Measurements from ENCODE around the gene RPS6KC1.
"Not testable (repeated sequence)": the region's sequence is repeated elsewhere in the genome, so short reads cannot be mapped to it uniquely, and the experiment has no call there.

RPS6KC1 gene

DNA sequence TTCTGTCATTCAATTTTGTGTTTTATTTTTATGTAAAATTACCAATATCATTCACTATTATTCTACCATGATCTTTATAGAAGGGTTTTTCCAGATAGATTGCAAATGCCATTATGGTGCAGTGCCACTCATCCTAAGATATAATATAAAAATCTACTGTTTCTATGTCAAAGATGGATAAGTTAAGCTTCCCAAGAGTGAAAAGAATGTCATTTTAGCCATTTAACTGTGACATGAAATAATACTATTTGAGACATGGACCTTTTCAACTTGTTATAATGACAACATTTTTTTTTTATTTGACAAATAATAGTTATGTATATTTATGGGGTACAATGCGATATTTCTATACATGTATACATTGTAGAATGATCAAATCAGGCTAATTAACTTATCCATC lies 224.3 kb downstream of the RPS6KC1 start:
- DNase-seq (ENCODE audit: low read depth in 3 of 3, low spot score in 1 of 3), result no peak

DNA sequence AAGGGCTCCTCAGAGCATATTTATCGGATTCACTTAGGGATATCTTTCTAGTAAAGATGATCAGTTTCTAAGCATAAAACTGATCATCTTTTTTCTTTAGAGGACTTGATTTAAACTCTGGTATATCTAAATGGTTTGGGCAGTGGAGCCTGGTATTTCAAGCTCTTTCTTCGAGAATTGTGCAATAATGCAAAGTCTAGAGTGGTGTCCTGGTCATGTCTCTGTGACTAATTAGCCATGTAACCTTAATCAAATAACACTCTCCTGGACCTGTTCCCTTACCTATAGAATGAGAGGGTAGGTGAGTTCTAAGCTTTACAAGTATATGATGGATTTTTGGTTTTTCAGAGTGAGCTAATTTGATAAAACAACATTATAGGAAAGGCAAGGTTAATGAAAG lies 225.2 kb downstream of the RPS6KC1 start:
- DNase-seq (ENCODE audit: low read depth in 3 of 3, low spot score in 1 of 3), result no peak

DNA sequence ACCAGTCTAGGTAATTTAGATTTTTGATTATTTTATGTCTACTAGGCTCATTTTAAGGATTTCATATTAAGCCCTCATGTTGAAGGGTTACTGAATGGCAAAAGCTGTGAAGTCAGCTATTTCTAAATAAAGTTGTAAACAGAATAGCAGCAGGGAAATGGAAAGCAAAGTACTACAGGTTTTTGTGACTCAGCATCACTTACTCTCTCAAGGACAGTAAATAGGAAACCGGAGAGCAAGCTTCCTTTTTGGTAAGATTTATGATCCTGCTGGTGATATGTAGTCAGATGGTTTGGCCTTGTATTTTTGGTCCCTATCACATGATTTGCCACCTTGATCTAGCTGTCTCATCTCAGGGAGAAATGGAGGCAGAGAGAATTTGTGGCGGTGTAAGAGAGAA lies 226.0 kb downstream of the RPS6KC1 start:
- no peak for DNase-seq (ENCODE audit: low read depth in 3 of 3, low spot score in 1 of 3)

DNA sequence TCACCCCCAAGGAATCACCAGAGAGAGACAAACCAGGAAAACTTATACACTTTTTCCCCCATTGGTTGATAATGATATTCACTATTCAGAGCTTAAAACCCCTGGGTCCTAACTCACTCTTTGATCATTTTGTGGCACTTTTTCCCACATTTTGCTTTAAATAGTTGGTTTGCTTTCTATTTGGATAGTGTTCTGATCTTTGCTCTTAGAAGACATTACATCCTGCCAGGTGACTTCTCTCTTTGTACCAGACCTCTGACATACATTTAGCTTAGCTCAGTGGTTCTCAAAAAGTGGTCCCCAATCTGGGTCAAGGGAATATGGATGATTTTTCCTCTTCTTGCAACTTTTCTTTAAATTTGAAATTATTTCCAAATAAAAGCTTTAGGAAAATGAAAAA lies 228.4 kb downstream of the RPS6KC1 start:
- no peak for DNase-seq (ENCODE audit: low read depth in 3 of 3, low spot score in 1 of 3)

DNA sequence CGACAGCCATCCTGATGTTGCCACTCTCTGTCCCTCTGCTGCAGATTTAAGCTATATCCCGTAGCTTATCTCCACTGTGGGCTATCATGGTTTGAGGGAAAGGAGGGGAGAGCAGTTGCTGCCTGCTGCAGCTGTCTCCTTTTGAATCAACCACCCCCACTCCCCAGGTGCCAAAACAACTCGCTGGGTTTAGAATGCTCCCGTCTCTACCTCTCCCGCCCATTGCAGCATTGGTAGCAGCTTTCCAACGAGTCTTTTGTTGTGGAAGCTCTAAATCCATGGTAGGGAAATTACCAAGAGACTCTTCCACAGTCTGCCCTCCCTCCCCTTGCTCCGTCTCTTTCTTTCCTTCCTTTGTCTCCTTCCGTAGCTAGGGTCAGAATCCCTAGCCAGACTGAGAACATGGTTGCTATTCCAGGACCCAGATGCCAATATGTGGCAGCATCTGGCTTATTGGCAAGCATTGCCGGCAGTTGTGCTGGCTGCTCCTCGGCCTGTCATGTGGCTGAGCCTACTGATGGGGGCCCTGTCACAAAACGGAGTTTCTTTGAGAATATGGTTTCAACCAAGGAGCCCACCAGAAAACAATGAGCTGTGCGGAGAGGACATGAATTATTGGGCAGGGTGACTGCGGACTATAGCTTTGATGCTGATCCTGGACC lies 230.7 kb downstream of the RPS6KC1 start:
- no peak for DNase-seq (ENCODE audit: low read depth in 3 of 3, low spot score in 1 of 3)

DNA sequence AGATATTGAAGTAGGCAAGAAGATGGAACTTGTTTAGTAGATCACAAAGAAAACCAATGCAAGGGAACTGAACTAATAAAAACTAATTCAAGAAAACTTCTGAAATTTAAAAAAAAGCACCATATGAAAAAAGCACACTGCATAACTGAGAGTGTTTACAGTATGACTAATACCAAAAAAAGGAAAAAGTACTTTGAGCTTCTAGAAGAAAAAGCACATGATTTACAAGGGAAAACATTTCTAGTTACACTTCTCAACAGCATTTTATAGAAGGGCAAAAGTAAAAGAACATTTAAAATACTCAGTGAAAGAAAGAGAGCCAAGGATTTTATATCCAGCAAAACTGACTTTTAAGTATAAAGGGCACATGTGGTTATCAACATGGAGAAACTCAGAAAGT lies 233.6 kb downstream of the RPS6KC1 start:
- no peak for DNase-seq (ENCODE audit: low read depth in 3 of 3, low spot score in 1 of 3)

DNA sequence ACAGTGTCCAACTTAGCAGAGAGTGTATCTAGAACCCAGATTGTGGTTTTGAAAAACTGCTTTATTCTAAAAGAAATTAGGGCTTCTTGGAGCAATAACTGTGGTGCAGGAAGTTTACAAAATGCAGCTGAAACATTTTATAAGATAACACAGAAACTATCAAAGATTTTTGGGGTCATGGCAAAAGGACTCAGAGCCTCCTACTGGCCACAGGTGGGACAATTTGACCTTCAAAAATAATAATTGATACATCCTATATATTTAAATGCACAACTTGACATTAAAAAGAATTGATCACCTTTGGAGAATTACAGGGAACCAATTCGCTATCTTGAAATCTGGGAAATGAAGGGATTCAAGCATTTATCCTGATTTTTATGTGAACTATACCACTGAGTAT lies 235.2 kb downstream of the RPS6KC1 start:
- DNase-seq (ENCODE audit: low read depth in 3 of 3, low spot score in 1 of 3), result no peak

DNA sequence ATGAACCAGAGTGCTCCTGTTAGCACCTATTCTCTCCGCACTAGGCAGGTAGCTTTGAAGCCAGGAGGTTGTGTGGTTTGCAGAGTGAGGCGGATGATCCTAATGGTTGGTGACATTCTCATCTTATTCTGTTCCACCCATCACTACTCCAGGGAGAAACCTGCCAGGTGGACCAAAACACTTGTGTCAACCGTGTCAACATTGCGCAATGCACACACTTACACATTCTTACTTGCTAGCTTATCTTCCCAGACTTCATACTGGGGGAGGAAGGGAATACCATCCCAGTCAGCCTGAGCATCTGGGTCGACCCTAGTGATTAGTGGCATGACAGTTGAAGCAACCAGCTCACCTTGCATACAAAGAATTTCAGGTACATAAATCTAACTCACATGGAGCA lies 236.9 kb downstream of the RPS6KC1 start:
- no peak for DNase-seq (ENCODE audit: low read depth in 3 of 3, low spot score in 1 of 3)

DNA sequence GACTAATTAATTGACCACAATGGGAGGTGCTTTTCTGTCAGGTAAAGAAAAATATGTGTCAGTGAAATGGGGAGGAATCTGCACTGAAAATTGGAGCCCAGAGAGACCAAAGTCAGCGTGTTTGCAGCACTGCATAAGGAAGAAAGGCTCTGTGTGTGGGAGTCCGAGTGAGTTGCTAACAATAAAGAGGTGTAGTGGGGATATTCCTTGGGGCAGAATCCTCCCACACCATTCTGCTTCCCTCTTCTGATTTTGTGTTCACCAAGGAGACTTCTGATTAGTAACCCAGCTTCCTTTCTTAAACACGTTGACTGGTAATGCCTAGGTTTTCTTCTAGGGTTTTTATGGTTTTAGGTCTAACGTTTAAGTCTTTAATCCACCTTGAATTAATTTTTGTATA lies 240.5 kb downstream of the RPS6KC1 start:
- no peak for DNase-seq (ENCODE audit: low read depth in 3 of 3, low spot score in 1 of 3)

DNA sequence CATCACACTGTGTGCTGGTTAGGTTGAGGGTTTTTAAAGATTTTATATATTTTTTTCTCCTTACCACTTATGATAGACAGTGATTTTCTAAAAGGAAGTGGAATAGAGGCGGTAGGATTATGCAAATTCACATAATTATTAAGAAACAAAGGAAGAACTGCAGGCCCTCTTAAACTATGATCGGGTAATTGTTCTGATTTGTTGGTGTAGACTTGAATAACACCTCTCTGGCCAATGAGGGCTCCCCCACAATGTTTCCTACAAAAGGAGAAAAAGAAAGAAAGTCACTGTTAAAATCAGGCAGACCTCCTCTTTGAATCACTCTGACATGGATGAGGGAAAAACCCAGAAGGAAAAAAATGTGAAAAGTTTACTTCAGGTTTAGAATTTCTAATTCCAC lies 241.6 kb downstream of the RPS6KC1 start:
- no peak for DNase-seq (ENCODE audit: low read depth in 3 of 3, low spot score in 1 of 3)

DNA sequence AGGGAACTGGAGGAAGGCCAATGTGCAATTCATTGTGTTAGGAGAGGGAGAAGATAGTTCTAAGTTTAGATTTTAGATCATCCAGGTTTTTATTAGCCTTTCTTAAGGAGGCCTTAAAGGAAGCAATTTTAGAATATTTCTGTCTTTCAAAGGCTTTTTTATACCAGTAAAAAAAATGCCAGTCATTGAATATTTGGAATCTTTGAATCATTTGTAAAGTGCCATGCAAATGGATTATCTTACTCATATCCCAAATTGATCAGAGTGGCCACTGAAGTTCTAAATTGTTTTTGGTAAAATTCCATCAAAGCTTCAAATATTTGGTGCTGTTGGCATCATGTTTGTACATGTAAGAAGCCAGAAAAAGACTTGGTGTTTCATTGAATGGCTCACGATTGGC lies 244.8 kb downstream of the RPS6KC1 start:
- no peak for DNase-seq (ENCODE audit: low read depth in 3 of 3, low spot score in 1 of 3)

DNA sequence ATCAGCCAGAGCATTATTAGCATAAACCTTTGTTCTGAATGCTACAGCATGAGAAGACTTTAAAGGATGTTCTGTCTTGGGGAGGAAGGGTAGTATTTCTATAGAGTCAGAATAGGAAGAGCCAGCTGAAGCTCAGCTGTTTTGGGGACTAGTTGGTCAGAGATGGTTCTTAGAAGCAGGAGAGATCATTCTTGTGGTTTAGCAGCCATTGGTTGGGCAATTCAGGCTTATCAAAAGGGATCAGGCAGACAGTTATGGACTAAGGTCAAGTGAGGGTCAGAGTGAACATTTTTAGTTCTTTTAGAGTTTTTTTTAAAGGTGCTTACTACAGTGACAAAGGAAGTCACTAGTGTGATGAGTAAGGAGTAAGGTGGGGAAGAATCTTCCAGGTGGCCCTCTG lies 245.5 kb downstream of the RPS6KC1 start:
- no peak for DNase-seq (ENCODE audit: low read depth in 3 of 3, low spot score in 1 of 3)

DNA sequence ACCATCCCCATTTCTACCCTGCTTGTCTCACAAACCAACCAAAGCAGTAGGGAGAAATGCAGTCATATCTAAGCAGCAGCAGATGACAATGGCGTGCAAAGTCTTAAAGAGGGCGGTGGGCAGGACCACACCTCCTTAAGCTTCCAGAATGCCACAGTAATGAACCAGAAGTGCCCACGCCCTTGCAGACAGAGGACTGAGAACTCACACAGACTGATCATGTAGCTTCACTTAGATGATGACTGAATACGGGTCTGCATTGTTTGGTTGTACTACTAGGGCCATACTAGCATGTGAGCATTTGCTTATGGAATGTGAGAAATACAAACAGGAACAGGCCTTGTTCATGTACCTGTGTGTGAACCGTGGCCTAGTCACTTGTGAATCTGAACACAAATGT lies 246.0 kb downstream of the RPS6KC1 start:
- DNase-seq (ENCODE audit: low read depth in 3 of 3, low spot score in 1 of 3), result no peak

DNA sequence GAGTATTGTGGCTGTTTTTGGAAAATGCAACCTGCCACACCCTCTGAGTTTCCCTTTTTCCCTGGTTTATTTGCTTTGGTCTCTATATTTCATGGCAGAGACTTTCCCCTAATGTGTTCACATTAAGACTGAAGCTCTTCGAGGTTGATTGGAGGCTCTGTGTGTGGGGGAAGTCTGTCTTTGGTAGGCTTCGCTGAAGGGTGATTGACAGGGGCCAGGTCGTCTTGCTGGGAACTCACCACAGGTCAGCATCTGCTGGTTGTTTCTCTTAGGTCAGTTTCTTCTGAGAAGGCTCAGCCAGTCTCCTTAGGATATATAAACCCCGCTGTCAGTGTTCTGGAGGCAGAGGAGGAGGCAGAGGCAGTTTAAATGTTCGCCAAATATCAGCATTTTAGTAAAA lies 249.4 kb downstream of the RPS6KC1 start:
- no peak for DNase-seq (ENCODE audit: low read depth in 3 of 3, low spot score in 1 of 3)

DNA sequence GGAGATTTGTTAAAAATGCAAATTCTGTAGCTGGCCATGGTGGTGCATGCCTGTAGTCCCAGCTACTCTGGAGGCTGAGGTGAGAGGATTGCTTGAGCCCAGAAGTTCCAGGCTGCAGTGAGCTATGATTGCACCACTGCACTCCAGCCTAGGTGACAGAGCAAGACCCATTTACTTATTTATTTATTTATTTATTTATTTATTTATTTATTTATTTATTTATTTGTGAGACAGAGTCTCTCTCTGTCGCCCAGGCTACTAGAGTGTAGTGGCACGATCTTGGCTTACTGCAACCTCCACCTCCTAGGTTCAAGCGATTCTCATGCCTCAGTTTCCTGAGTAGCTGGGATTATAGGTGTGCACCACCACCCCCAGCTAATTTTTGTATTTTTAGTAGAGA lies 250.5 kb downstream of the RPS6KC1 start:
- DNase-seq (ENCODE audit: low read depth in 3 of 3, low spot score in 1 of 3), result not testable (repeated sequence)

DNA sequence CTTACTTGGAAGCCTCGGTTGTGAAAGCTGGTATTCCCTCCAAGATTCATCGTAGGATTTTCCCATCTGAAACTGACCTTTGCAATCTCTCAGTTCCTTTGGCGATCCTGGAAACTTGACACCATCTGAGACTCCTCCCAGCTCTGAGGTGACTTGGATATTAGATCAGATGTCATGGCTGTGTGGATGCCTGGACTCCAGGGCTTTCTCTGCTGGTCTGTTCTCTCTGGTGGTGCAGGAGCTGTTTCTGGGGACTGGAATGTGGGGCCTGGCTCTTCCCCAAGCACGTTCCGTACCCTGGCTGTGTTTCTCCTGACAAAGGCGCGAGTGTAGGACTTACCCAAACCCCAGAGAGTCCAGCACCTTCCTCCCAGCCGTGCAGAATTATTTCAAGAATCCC lies 252.2 kb downstream of the RPS6KC1 start:
- no peak for DNase-seq (ENCODE audit: low read depth in 3 of 3, low spot score in 1 of 3)

DNA sequence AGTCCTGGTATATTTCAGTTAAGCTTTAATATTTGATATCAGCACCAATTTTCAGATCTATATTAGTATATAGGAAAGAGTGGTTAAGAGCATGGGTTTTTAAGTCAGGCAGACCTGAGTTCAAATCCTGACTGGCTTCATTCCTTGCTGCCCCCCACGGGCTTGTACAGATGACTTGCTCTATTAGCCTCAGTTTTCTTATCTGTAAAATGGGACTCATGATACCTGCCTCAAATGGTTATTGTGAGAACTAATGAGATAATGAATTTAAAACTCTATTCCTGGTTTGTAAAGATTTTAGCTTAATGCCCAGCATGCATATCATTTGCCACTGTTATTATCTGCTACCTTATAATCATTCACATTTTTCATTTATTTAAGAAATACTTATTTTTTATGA lies 264.5 kb downstream of the RPS6KC1 start:
- no peak for DNase-seq (ENCODE audit: low read depth in 3 of 3, low spot score in 1 of 3)

DNA sequence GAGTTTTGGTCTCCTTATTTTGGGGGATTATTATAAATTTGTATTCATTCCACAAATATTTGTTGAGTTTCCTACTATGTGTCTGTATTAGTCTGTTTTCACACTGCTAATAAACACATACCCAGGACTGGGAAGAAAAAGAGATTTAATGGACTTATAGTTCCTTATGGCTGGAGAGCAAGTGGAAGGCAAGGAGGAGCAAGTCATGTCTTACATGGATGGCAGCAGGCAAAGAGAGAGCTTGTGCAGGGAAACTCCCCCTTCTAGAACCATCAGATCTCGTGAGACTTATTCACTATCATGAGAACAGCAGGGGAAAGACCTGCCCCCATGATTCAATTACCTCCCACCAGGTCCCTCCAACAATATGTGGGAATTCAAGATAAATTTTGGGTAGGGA lies 267.4 kb downstream of the RPS6KC1 start:
- DNase-seq (ENCODE audit: low read depth in 3 of 3, low spot score in 1 of 3), result not testable (repeated sequence)

DNA sequence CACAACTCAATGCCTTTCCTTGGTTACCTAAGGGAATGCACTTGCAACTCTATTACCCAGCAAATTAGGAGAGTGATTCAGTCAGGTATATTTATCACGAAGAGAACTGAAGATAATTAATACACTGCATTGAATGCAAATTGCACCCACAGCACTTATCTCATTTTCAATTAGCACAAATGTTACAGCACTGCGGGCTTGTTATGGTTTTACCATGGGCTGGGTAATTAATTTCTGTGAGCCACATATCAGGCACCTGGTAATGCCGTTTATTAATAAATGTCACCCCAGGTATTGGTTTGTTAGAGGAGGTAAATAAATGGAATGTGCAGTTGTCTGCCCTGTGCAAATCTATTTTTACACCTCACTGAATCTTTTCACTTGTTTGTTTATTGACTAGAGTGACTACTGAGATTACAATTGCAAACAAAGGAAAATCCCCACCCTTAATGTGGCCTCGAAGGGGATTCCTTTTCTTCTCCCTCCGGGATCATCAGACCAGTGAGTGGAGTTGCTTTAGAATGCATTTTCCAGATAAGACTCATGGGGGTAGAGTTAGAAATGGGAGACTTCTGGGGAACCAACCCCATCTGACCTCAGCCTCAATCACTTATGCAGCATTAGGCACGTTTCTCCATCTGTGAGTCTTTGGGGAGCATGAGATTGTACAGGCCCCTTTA lies 269.3 kb downstream of the RPS6KC1 start:
- DNase-seq (ENCODE audit: low read depth in 3 of 3, low spot score in 1 of 3), result no peak
